ENCODE data around the gene TNRC18. TPM values are rescaled to one million over a fixed set of nuclear protein-coding genes. Genes with fewer than 3 reads are reported as not detected.

Gene TNRC18
- total and polyA plus RNA-seq, 9 of the 15 experiments (the other 6 are each of a cell fraction or from before 2014, with no cell fraction given): 0.03 to 43.2 (median 18.0) TPM

- TF ChIP-seq FOXO4 (CRISPR knock-in tag; IDR thresholded peaks at IDR 0.05): no peak
- TF ChIP-seq, protein P1, sequence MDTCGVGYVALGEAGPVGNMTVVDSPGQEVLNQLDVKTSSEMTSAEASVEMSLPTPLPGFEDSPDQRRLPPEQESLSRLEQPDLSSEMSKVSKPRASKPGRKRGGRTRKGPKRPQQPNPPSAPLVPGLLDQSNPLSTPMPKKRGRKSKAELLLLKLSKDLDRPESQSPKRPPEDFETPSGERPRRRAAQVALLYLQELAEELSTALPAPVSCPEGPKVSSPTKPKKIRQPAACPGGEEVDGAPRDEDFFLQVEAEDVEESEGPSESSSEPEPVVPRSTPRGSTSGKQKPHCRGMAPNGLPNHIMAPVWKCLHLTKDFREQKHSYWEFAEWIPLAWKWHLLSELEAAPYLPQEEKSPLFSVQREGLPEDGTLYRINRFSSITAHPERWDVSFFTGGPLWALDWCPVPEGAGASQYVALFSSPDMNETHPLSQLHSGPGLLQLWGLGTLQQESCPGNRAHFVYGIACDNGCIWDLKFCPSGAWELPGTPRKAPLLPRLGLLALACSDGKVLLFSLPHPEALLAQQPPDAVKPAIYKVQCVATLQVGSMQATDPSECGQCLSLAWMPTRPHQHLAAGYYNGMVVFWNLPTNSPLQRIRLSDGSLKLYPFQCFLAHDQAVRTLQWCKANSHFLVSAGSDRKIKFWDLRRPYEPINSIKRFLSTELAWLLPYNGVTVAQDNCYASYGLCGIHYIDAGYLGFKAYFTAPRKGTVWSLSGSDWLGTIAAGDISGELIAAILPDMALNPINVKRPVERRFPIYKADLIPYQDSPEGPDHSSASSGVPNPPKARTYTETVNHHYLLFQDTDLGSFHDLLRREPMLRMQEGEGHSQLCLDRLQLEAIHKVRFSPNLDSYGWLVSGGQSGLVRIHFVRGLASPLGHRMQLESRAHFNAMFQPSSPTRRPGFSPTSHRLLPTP (IDR thresholded peaks at IDR 0.05; ENCODE audit: borderline replicate concordance, extremely low read depth, insufficient read length): no peak
- TF ChIP-seq, protein P2, sequence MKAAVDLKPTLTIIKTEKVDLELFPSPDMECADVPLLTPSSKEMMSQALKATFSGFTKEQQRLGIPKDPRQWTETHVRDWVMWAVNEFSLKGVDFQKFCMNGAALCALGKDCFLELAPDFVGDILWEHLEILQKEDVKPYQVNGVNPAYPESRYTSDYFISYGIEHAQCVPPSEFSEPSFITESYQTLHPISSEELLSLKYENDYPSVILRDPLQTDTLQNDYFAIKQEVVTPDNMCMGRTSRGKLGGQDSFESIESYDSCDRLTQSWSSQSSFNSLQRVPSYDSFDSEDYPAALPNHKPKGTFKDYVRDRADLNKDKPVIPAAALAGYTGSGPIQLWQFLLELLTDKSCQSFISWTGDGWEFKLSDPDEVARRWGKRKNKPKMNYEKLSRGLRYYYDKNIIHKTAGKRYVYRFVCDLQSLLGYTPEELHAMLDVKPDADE (conservative IDR thresholded peaks at IDR 0.05; ENCODE audit: control insufficient read depth, low read depth, low read length): 0 out of 2 replicates have a peak, but pooled peaks have one; percentile 32
- TF ChIP-seq NFYB (IDR thresholded peaks at IDR 0.05; ENCODE audit: extremely low read depth, insufficient read length): no peak
- no peak for TF ChIP-seq MAFG (tag; conservative IDR thresholded peaks at IDR 0.05)
- peak; percentile 58 for TF ChIP-seq MEIS2 (IDR thresholded peaks at IDR 0.05; ENCODE audit: partially characterized antibody)
- no peak for TF ChIP-seq ZBTB34 (CRISPR knock-in tag; IDR thresholded peaks at IDR 0.05)
- TF ChIP-seq SRF (CRISPR knock-in tag; IDR thresholded peaks at IDR 0.05): 0 out of 4 replicates have a peak, but pooled peaks of 1 of the 2 experiments have one; percentile 1
- TF ChIP-seq BCOR (IDR thresholded peaks at IDR 0.05): peak; percentile 98
- TF ChIP-seq HEY1 (CRISPR knock-in tag; IDR thresholded peaks at IDR 0.05; ENCODE audit: borderline replicate concordance): no peak
- TF ChIP-seq E2F8 (IDR thresholded peaks at IDR 0.05; ENCODE audit: low read depth, partially characterized antibody): no peak
- TF ChIP-seq OTX1 (CRISPR knock-in tag; IDR thresholded peaks at IDR 0.05): no peak
- TF ChIP-seq HDAC1 (IDR thresholded peaks at IDR 0.05): peak in 1 of 2 experiments; percentile 32; a peak in 1 of 4 replicates
- no peak for TF ChIP-seq MTA2 (IDR thresholded peaks at IDR 0.05; ENCODE audit: low read depth)
- TF ChIP-seq SMARCC2 (IDR thresholded peaks at IDR 0.05; ENCODE audit: low read depth): no peak
- TF ChIP-seq XRCC3 (IDR thresholded peaks at IDR 0.05): no peak
- TF ChIP-seq ZNF146 (CRISPR knock-in tag; IDR thresholded peaks at IDR 0.05; ENCODE audit: unreplicated experiment): no peak
Observed at GRCh38 chr7:5429857-5430611, 6.4 kb upstream of the TNRC18 start (continued).
